Measurements from ENCODE around the gene NAE1. TPM values are rescaled to one million over a fixed set of nuclear protein-coding genes. Genes with fewer than 3 reads are reported as not detected.

The NAE1 gene
- polyA plus RNA-seq, 1 donor (not counting 4 experiments of a cell fraction or from before 2014, with no cell fraction given), result 113 TPM

GRCh38 chr16:66754211-66754610 is 76.6 kb downstream of the NAE1 start:
- Histone ChIP-seq H3K9ac (ENCODE audit: control insufficient read depth, extremely low read depth, insufficient read depth, low read length) (no peak overlapping the region), H3K4me3 (ENCODE audit: control insufficient read depth in 2 of 3, extremely low read depth in 1 of 3, insufficient read depth in 2 of 3, low read depth in 1 of 3, low read length in 3 of 3) (no peak overlapping the region), H3K27me3 (ENCODE audit: control insufficient read depth, extremely low read depth, insufficient read depth, low read length) (no peaks in the 10 kb centered on the region), H3K27ac (ENCODE audit: control insufficient read depth, insufficient read depth, low read length) (no peak overlapping the region), H3K36me3 (ENCODE audit: control insufficient read depth in 2 of 2, extremely low read depth in 1 of 2, insufficient read depth in 2 of 2, low read length in 2 of 2) (peaks cover 0 to 7% of the 10 kb centered on the region in 2 experiments), H2AFZ (ENCODE audit: control insufficient read depth, low read length) (no peak overlapping the region), H3K79me2 (ENCODE audit: control insufficient read depth, insufficient read depth, low read length) (peaks cover 22% of the 10 kb centered on the region), H4K20me1 (ENCODE audit: control insufficient read depth, extremely low read depth, insufficient read depth, low read length) (peaks cover 3% of the 10 kb centered on the region), H3K9me3 (ENCODE audit: control insufficient read depth, low read depth, low read length) (no peaks in the 10 kb centered on the region), H3K4me1 (ENCODE audit: control insufficient read depth, extremely low read depth, insufficient read depth, low read length) (peaks cover 24% of the 10 kb centered on the region), H3K4me2 (ENCODE audit: control insufficient read depth, extremely low read depth, insufficient read depth, low read depth, low read length) (no peak overlapping the region), H3K9me1 (ENCODE audit: control insufficient read depth, extremely low read depth, insufficient read depth, low read length) (no peaks in the 10 kb centered on the region)
- dilution Hi-C loops (cut with MboI; ENCODE audit: extremely low pct_ligation_motif_present, low sequenced_read_pairs), result no loop called here
- DNase-seq (ENCODE audit: low read depth, low spot score), result no peak
- no peak for FAIRE-seq
- TF ChIP-seq CTCF (optimal IDR thresholded peaks at IDR 0.05 in 1 of 3, IDR thresholded peaks at IDR 0.05 in 1 of 3, conservative IDR thresholded peaks at IDR 0.05 in 1 of 3; ENCODE audit: extremely low read depth in 1 of 3, insufficient read depth in 2 of 3, low read length in 3 of 3) (no peak), EZH2 (IDR thresholded peaks at IDR 0.05; ENCODE audit: low read length) (no peak)

GRCh38 chr16:66752958-66753357 is 77.8 kb downstream of the NAE1 start:
- Histone ChIP-seq H3K27ac (ENCODE audit: control insufficient read depth, insufficient read depth, low read length) (no peak overlapping the region), H3K36me3 (ENCODE audit: control insufficient read depth in 2 of 2, extremely low read depth in 1 of 2, insufficient read depth in 2 of 2, low read length in 2 of 2) (peaks cover 3 to 16% of the 10 kb centered on the region in 2 experiments), H3K4me1 (ENCODE audit: control insufficient read depth, extremely low read depth, insufficient read depth, low read length) (peaks cover 26% of the 10 kb centered on the region), H3K4me3 (ENCODE audit: control insufficient read depth in 2 of 3, extremely low read depth in 1 of 3, insufficient read depth in 2 of 3, low read depth in 1 of 3, low read length in 3 of 3) (no peak overlapping the region), H3K79me2 (ENCODE audit: control insufficient read depth, insufficient read depth, low read length) (peaks cover 33% of the 10 kb centered on the region), H3K9me1 (ENCODE audit: control insufficient read depth, extremely low read depth, insufficient read depth, low read length) (no peaks in the 10 kb centered on the region), H3K27me3 (ENCODE audit: control insufficient read depth, extremely low read depth, insufficient read depth, low read length) (no peaks in the 10 kb centered on the region), H3K9me3 (ENCODE audit: control insufficient read depth, low read depth, low read length) (no peaks in the 10 kb centered on the region), H2AFZ (ENCODE audit: control insufficient read depth, low read length) (no peak overlapping the region), H3K9ac (ENCODE audit: control insufficient read depth, extremely low read depth, insufficient read depth, low read length) (no peak overlapping the region), H4K20me1 (ENCODE audit: control insufficient read depth, extremely low read depth, insufficient read depth, low read length) (peaks cover 3% of the 10 kb centered on the region), H3K4me2 (ENCODE audit: control insufficient read depth, extremely low read depth, insufficient read depth, low read depth, low read length) (peak overlapping the region; percentile 87)
- DNase-seq (ENCODE audit: low read depth, low spot score) (no peak), FAIRE-seq (no peak)
- TF ChIP-seq EZH2 (IDR thresholded peaks at IDR 0.05; ENCODE audit: low read length) (no peak), CTCF (optimal IDR thresholded peaks at IDR 0.05 in 1 of 3, IDR thresholded peaks at IDR 0.05 in 1 of 3, conservative IDR thresholded peaks at IDR 0.05 in 1 of 3; ENCODE audit: extremely low read depth in 1 of 3, insufficient read depth in 2 of 3, low read length in 3 of 3) (no peak)
- dilution Hi-C loops (cut with MboI; ENCODE audit: extremely low pct_ligation_motif_present, low sequenced_read_pairs), result no loop called here

Other genes starting within 250 kb of the NAE1 start
- gene CMTM3, start 226.3 kb downstream of the NAE1 start, polyA plus RNA-seq, result 13.1 to 24.3 TPM (median 15.7 TPM) in 3 replicates
- gene CMTM4, start 134.2 kb downstream of the NAE1 start, polyA plus RNA-seq, result 18.0 to 25.1 TPM (median 23.1 TPM) in 3 replicates
- gene DYNC1LI2, start 79.4 kb downstream of the NAE1 start, polyA plus RNA-seq, result 53.0 to 66.0 TPM (median 55.5 TPM) in 3 replicates
- 0.17 to 0.22 TPM in 2 of 3 replicates, not detected in the other for gene TERB1, start 29.4 kb downstream of the NAE1 start, polyA plus RNA-seq
- gene CA7, start 13.4 kb upstream of the NAE1 start, polyA plus RNA-seq, result not detected in 3 replicates
- gene PDP2, start 49.5 kb upstream of the NAE1 start, polyA plus RNA-seq, result 16.5 to 18.5 TPM (median 17.3 TPM) in 3 replicates
- gene CDH16, start 87.9 kb upstream of the NAE1 start, polyA plus RNA-seq, result 0.16 to 2.1 TPM (median 0.45 TPM) in 3 replicates
- 0.67 to 12.8 TPM (median 2.7 TPM) in 3 replicates for gene RRAD, start 94.6 kb upstream of the NAE1 start, polyA plus RNA-seq
- 99.6 to 149 TPM (median 105 TPM) in 3 replicates for gene CIAO2B, start 103.4 kb upstream of the NAE1 start, polyA plus RNA-seq
- gene CES2, start 104.5 kb upstream of the NAE1 start, polyA plus RNA-seq, result 37.5 to 93.4 TPM (median 41.6 TPM) in 3 replicates
- 0.63 to 2.7 TPM (median 1.5 TPM) in 3 replicates for gene CES3, start 130.3 kb upstream of the NAE1 start, polyA plus RNA-seq
- gene CES4A, start 157.6 kb upstream of the NAE1 start, polyA plus RNA-seq, result 5.1 to 12.8 TPM (median 6.6 TPM) in 3 replicates
- gene CBFB, start 198.2 kb upstream of the NAE1 start, polyA plus RNA-seq, result 18.0 to 55.9 TPM (median 39.7 TPM) in 3 replicates

All from keratinocyte (primary cell).